Gastrocnemius medialis (tissue), 4 donors: ENCODE measurements around the gene DOLPP1. TPM values are rescaled to one million over a fixed set of nuclear protein-coding genes. Genes with fewer than 3 reads are reported as not detected.
A peak's percentile ranks its signal among the peaks of the same experiment; 100 is the strongest.
"Not testable (repeated sequence)": the region's sequence is repeated elsewhere in the genome, so short reads cannot be mapped to it uniquely, and the experiment has no call there.

ENCODE experiments used
- ATAC-seq, 2 donors: fragments of 150-250 bp; one replicate each; pipeline ENCODE4 v1.9.1; 2016
- DNase-seq, 2 donors: peaks; one replicate each; pipeline ENCODE4 v3.0.0-alpha.2; 2019
- H3K27ac ChIP-seq, 4 donors: fragments of 200-600 bp; sonication (generic); 1 replicate in 1 of 4; 2 replicates in 3 of 4; pipeline ENCODE4 v1.5.1; 2016 to 2018; ENCODE audit warnings: mild to moderate bottlenecking in 2 of 4, moderate library complexity in 1 of 4
- H3K27me3 ChIP-seq, 3 donors: fragments of 200-600 bp; sonication (generic) in 2 of 3; 1 replicate in 1 of 3; 2 replicates in 2 of 3; pipeline versions ENCODE4 v1.5.1 to v1.6.0; 2016 to 2019; ENCODE audit warnings: mild to moderate bottlenecking in 1 of 3, moderate library complexity in 1 of 3
- H3K36me3 ChIP-seq, 2 donors: fragments of 200-600 bp; sonication (generic) in 1 of 2; one replicate each; pipeline ENCODE4 v1.5.1; 2017 to 2018
- H3K4me1 ChIP-seq, 2 donors: fragments of 200-600 bp; sonication (generic) in 1 of 2; one replicate each; pipeline ENCODE4 v1.5.1; 2016 to 2017; ENCODE audit warnings: mild to moderate bottlenecking in 2 of 2
- H3K4me3 ChIP-seq, 4 donors: fragments of 200-600 bp; sonication (generic) in 3 of 4; 1 replicate in 1 of 4; 2 replicates in 3 of 4; pipeline ENCODE4 v1.5.1; 2016 to 2019; ENCODE audit warnings: mild to moderate bottlenecking in 2 of 4
- H3K9me3 ChIP-seq, 3 donors: fragments of 200-600 bp; sonication (generic) in 2 of 3; 1 replicate in 1 of 3; 2 replicates in 2 of 3; pipeline ENCODE4 v1.5.1; 2016 to 2019
- CTCF ChIP-seq, 5 experiments: fragments of 450-650 bp in 3 of 5; fragments of 200-600 bp in 2 of 5; sonication (generic) in 2 of 5; IDR thresholded peaks in 4 of 5; conservative IDR thresholded peaks in 1 of 5; 1 replicate in 4 of 5; 2 replicates in 1 of 5; pipeline ENCODE4 v1.5.1; 2016 to 2019; ENCODE audit warnings: antibody characterized with exemption in 5 of 5, mild to moderate bottlenecking in 3 of 5, moderate library complexity in 3 of 5
- POLR2A ChIP-seq, 2 donors: fragments of 450-650 bp; IDR thresholded peaks; one replicate each; pipeline ENCODE4 v1.6.1; 2017; ENCODE audit warnings: antibody characterized with exemption in 2 of 2, mild to moderate bottlenecking in 2 of 2, moderate library complexity in 2 of 2
- in situ Hi-C, 4 donors: fragments of 200-750 bp; cut with MboI; loops; one replicate each; pipeline versions ENCODE4 v1.15.0 to v1.8.0; 2017; ENCODE audit warnings: low sequenced_read_pairs in 4 of 4
- intact Hi-C: fragments of 100-400 bp; cut with DNase I; formaldehyde crosslinking; loops from one replicate; pipeline ENCODE4 v1.15.1; 2023; ENCODE audit warnings: low total_unique reads
- total RNA-seq, 4 donors: library from RNA; depleted of rRNA; stranded (reverse); fragments of >200 nt; gene quantifications; one replicate each; pipeline versions ENCODE4 v1.1.0 to v1.2.3, GENCODE V29; 2016

Gene DOLPP1
- total RNA-seq, 4 donors from 2014 or later = 1.6 to 4.7 (median 2.8) TPM

DNA sequence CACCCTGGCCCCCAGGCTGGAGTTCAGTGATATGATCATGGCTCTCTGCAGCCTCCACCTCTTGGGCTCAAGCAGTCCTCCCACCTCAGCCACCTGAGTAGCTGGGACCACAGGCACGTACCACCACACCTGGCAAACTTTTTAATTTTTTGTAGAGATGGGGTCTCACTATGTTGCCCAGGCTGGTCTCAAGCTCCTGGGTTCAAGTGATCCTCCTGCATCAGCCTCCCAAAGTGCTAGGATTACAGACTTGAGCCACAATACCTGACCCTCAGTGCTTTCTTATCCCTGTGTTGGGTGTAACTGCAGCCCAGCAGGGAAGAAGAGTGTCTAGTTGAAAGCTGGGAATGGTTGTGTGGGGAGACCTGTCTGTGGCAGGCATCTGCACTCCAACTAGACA is 41.2 kb downstream of the DOLPP1 start:
- ATAC-seq = no peak
- Histone ChIP-seq H3K27ac (peak overlapping the region; percentile 81 to 88 (median 84)), H3K36me3 (peaks cover 0 to 24% of the 10 kb centered on the region in 2 donors), H3K27me3 (no peaks in the 10 kb centered on the region), H3K4me3 (no peak overlapping the region), H3K4me1 (peaks cover 43 to 57% of the 10 kb centered on the region in 2 donors), H3K9me3 (no peaks in the 10 kb centered on the region)
- no peak for TF ChIP-seq CTCF (IDR thresholded peaks at IDR 0.05 in 4 of 5, conservative IDR thresholded peaks at IDR 0.05 in 1 of 5)
- TF ChIP-seq POLR2A (IDR thresholded peaks at IDR 0.05) = no peak
- no peak for DNase-seq
- intact Hi-C loops = no loop called here
- in situ Hi-C loops = no loop called here

DNA sequence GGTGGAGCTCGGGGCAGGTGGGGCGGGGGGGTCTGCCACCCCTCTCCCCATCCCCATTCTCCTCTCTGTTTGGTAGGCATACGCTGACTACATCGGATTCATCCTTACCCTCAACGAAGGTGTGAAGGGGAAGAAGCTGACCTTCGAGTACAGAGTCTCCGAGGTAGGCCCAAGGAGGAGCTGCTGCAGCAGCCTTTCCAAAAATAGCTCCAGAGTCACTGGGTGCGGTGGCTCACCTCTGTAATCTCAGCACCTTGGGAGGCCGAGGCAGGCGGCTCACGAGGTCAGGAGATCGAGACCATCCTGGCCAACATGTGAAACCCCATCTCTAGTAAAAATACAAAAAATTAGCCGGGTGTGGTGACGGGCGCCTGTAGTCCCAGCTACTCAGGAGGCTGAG is 42.1 kb downstream of the DOLPP1 start:
- Histone ChIP-seq H3K27ac (peak overlapping the region; percentile 81 to 88 (median 84)), H3K4me1 (peaks cover 43 to 59% of the 10 kb centered on the region in 2 donors), H3K36me3 (peaks cover 0 to 24% of the 10 kb centered on the region in 2 donors)
- peak in 1 of 2 donors; percentile 54 for DNase-seq
- H3K4me3 ChIP-seq, in situ Hi-C loops, H3K9me3 ChIP-seq, H3K27me3 ChIP-seq, intact Hi-C loops: not testable (repeated sequence)
- peak in 1 of 2 donors; percentile 19 for ATAC-seq

GRCh38 chr9:129124506-129125069 is 43.7 kb downstream of the DOLPP1 start:
- Histone ChIP-seq H3K4me1 (peaks cover 42 to 52% of the 10 kb centered on the region in 2 donors), H3K27ac (peak overlapping the region in 3 of 4 donors; percentile 12 to 85 (median 83)), H3K27me3 (no peaks in the 10 kb centered on the region), H3K9me3 (no peaks in the 10 kb centered on the region), H3K36me3 (peaks cover 0 to 31% of the 10 kb centered on the region in 2 donors), H3K4me3 (no peak overlapping the region)
- ATAC-seq (no peak), DNase-seq (no peak)
- TF ChIP-seq CTCF (IDR thresholded peaks at IDR 0.05 in 4 of 5, conservative IDR thresholded peaks at IDR 0.05 in 1 of 5) (no peak), POLR2A (IDR thresholded peaks at IDR 0.05) (no peak)
- intact Hi-C loops = no loop called here
- in situ Hi-C loops = loop anchor here in 2 of 4 donors (25.0 kb wide), 2 partner anchors 363 to 663 kb away; no protein-coding TSS in a partner anchor

DNA sequence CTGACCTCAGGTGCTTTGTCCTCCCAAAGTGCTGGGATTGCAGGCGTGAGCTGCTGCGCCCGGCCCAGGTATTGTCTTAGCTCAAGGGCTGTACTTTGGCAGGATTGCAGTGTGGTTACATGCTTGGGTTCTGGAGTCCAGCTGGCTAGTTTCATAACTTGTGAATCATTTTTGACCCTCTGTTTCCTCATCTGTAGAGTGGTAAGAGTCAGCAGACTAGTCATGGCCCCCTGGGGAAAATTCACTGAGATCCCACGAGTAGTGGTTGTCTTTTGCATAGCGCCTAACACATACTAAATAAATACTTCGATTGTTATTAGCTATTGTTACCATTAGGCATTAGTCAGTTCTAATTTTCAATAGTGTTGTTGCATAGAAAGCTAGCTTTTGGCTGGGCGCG is 44.6 kb downstream of the DOLPP1 start:
- H3K27ac ChIP-seq = peak overlapping the region in 2 of 4 donors; percentile 3 to 18
- peaks cover 34 to 44% of the 10 kb centered on the region in 2 donors for H3K4me1 ChIP-seq
- no peak for TF ChIP-seq CTCF (IDR thresholded peaks at IDR 0.05 in 4 of 5, conservative IDR thresholded peaks at IDR 0.05 in 1 of 5)
- in situ Hi-C loops (loop anchor here in 2 of 4 donors (25.0 kb wide), 2 partner anchors 362 to 662 kb away; no protein-coding TSS in a partner anchor), intact Hi-C loops (no loop called here)
- H3K9me3 ChIP-seq = no peaks in the 10 kb centered on the region
- no peaks in the 10 kb centered on the region for H3K27me3 ChIP-seq
- no peak for DNase-seq
- no peak overlapping the region for H3K4me3 ChIP-seq
- ATAC-seq = no peak
- peaks cover 0 to 39% of the 10 kb centered on the region in 2 donors for H3K36me3 ChIP-seq

GRCh38 chr9:129126749-129127618 is 46.1 kb downstream of the DOLPP1 start:
- Histone ChIP-seq H3K4me3 (no peak overlapping the region), H3K9me3 (no peaks in the 10 kb centered on the region), H3K27me3 (no peaks in the 10 kb centered on the region), H3K4me1 (peaks cover 19 to 29% of the 10 kb centered on the region in 2 donors), H3K27ac (peak overlapping the region in 3 of 4 donors; percentile 3 to 47 (median 4)), H3K36me3 (peaks cover 0 to 39% of the 10 kb centered on the region in 2 donors)
- DNase-seq = no peak
- intact Hi-C loops = no loop called here
- TF ChIP-seq CTCF (IDR thresholded peaks at IDR 0.05 in 4 of 5, conservative IDR thresholded peaks at IDR 0.05 in 1 of 5) (no peak), POLR2A (IDR thresholded peaks at IDR 0.05) (no peak)
- no peak for ATAC-seq
- in situ Hi-C loops = loop anchor here in 2 of 4 donors (25.0 kb wide), 2 partner anchors 360 to 660 kb away; no protein-coding TSS in a partner anchor
